ENCODE measurements around the gene TBX2. TPM values are rescaled to one million over a fixed set of nuclear protein-coding genes. Genes with fewer than 3 reads are reported as not detected.

Gene TBX2
- total RNA-seq, 2 donors from 2014 or later = 5.0 to 5.3 TPM

- TF ChIP-seq, protein P1, sequence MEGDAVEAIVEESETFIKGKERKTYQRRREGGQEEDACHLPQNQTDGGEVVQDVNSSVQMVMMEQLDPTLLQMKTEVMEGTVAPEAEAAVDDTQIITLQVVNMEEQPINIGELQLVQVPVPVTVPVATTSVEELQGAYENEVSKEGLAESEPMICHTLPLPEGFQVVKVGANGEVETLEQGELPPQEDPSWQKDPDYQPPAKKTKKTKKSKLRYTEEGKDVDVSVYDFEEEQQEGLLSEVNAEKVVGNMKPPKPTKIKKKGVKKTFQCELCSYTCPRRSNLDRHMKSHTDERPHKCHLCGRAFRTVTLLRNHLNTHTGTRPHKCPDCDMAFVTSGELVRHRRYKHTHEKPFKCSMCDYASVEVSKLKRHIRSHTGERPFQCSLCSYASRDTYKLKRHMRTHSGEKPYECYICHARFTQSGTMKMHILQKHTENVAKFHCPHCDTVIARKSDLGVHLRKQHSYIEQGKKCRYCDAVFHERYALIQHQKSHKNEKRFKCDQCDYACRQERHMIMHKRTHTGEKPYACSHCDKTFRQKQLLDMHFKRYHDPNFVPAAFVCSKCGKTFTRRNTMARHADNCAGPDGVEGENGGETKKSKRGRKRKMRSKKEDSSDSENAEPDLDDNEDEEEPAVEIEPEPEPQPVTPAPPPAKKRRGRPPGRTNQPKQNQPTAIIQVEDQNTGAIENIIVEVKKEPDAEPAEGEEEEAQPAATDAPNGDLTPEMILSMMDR (IDR thresholded peaks at IDR 0.05) = no peak
- H3K27me3 ChIP-seq = no peaks in the 10 kb centered on the region
- intact Hi-C loops (cut with DNase I) = no loop called here
Observed at GRCh38 chr17:61418449-61418848, 18.8 kb downstream of the TBX2 start.

DNA sequence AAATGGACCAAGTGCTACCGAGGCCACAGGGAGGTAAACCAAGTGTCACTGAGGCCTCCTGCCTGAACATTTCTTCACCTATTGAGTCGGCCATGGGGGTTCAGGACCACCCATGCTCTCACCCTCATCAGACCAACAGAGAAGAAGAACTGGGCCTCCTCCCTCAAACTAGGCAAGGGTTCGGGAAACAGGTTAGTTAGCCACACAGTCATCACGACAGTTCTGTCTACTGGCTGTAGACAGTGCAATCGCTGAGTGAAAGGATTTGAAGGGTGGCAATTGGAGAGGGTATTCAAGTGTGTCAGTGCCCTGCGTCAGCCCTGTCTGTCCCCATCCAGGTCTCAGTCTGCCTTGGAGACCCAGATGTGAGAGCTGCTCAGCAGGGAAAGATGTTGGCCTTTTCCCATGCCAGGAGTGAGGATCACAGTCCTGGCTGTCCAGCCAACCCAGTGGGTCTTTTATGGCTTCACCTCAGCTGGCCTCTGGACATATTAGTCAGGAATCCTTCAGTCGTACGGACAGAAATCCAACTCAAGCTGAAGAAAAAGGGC lies 19.9 kb downstream of the TBX2 start:
- Histone ChIP-seq H3K4me3 (no peak overlapping the region), H3K27ac (no peak overlapping the region), H3K4me1 (no peaks in the 10 kb centered on the region), H3K9me3 (no peaks in the 10 kb centered on the region), H3K9ac (ENCODE audit: low read depth in 2 of 2, low read length in 2 of 2) (no peak overlapping the region), H3K36me3 (no peaks in the 10 kb centered on the region), H3K27me3 (no peaks in the 10 kb centered on the region)
- no peak for DNase-seq
- intact Hi-C loops (cut with DNase I) = no loop called here
- TF ChIP-seq, protein P1 (IDR thresholded peaks at IDR 0.05) = no peak

More at GRCh38 chr17:61418449-61418848, 18.8 kb downstream of the TBX2 start:
- H3K36me3 ChIP-seq = no peaks in the 10 kb centered on the region
- H3K9ac ChIP-seq (ENCODE audit: low read depth in 2 of 2, low read length in 2 of 2) = no peak overlapping the region
- DNase-seq = no peak
- H3K4me1 ChIP-seq = no peaks in the 10 kb centered on the region
- H3K27ac ChIP-seq = no peak overlapping the region
- no peaks in the 10 kb centered on the region for H3K9me3 ChIP-seq
- H3K4me3 ChIP-seq = no peak overlapping the region

- intact Hi-C loops (cut with DNase I) = no loop called here
- Histone ChIP-seq H3K27me3 (no peaks in the 10 kb centered on the region), H3K4me1 (no peaks in the 10 kb centered on the region), H3K36me3 (no peaks in the 10 kb centered on the region), H3K4me3 (no peak overlapping the region), H3K9ac (ENCODE audit: low read depth in 2 of 2, low read length in 2 of 2) (no peak overlapping the region), H3K9me3 (no peaks in the 10 kb centered on the region), H3K27ac (no peak overlapping the region)
- TF ChIP-seq, protein P1 (IDR thresholded peaks at IDR 0.05) = no peak
- DNase-seq = no peak
Observed at GRCh38 chr17:61420052-61420451, 20.4 kb downstream of the TBX2 start.

DNA sequence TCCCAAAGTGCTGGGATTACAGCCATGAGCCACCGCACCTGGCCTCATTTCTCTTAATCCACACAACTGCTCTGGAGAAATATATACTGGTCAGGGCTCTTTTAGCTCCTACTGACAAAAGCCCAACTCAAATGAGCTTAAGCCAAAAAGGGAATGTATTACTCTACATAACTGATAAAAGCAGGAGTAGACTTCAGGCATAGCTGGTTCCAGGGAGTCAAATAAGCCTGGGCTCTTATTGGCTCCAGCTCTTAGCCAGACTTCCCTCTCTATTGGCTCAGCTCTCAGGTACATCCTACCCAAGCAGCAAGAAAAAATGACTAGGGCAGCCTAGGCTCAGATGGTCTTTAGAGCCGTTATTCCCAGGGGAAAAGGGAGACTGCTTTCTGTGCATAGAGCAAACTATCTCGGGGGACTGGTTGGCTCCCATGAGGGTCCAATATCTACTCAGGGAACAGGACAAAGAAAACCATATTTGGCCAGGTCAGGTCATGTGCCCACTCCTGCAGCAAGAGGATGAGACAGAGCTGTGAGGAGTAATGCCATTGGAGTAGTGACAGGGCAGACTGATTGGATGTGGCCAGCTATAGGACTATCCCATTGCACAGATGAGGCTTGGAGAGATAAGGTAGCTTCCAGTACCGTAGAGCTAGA lies 21.2 kb downstream of the TBX2 start:
- TF ChIP-seq, protein P1 (IDR thresholded peaks at IDR 0.05) = no peak
- no peak for DNase-seq
- no peaks in the 10 kb centered on the region for H3K27me3 ChIP-seq
- no peaks in the 10 kb centered on the region for H3K36me3 ChIP-seq
- H3K27ac ChIP-seq = no peak overlapping the region
- no peaks in the 10 kb centered on the region for H3K9me3 ChIP-seq
- H3K4me1 ChIP-seq = no peaks in the 10 kb centered on the region
- no peak overlapping the region for H3K9ac ChIP-seq (ENCODE audit: low read depth in 2 of 2, low read length in 2 of 2)
- intact Hi-C loops (cut with DNase I) = no loop called here
- no peak overlapping the region for H3K4me3 ChIP-seq

GRCh38 chr17:61421460-61421859 lies 21.8 kb downstream of the TBX2 start:
- Histone ChIP-seq H3K4me1 (no peaks in the 10 kb centered on the region), H3K27me3 (no peaks in the 10 kb centered on the region), H3K36me3 (no peaks in the 10 kb centered on the region), H3K4me3 (no peak overlapping the region), H3K9me3 (no peaks in the 10 kb centered on the region), H3K27ac (no peak overlapping the region), H3K9ac (ENCODE audit: low read depth in 2 of 2, low read length in 2 of 2) (no peak overlapping the region)
- no peak for DNase-seq
- intact Hi-C loops (cut with DNase I) = no loop called here
- TF ChIP-seq, protein P1 (IDR thresholded peaks at IDR 0.05) = no peak

Data from colonic mucosa (tissue), 4 donors.